ENCODE data around the gene MYL10.

DNA sequence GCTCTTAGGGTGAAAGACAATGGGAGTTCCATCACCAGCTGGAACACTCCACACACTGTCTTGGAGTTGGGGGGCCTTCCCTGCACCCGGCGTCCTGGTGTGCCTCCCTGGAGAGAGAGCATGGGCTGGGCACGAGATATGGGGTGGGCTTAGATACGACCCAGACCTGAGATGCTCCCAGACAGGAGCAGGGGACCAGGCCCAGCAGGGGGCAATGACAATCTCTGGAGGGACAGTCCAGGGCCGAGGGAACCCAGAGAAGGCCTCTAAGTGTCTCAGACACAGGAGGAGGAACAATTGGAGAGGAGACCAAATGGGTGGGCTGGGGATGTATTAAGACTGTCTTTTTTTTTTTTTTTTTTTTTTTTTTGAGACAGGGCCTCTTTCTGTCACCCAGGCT lies 40.0 kb downstream of the MYL10 start:
- TF ChIP-seq, protein P1, sequence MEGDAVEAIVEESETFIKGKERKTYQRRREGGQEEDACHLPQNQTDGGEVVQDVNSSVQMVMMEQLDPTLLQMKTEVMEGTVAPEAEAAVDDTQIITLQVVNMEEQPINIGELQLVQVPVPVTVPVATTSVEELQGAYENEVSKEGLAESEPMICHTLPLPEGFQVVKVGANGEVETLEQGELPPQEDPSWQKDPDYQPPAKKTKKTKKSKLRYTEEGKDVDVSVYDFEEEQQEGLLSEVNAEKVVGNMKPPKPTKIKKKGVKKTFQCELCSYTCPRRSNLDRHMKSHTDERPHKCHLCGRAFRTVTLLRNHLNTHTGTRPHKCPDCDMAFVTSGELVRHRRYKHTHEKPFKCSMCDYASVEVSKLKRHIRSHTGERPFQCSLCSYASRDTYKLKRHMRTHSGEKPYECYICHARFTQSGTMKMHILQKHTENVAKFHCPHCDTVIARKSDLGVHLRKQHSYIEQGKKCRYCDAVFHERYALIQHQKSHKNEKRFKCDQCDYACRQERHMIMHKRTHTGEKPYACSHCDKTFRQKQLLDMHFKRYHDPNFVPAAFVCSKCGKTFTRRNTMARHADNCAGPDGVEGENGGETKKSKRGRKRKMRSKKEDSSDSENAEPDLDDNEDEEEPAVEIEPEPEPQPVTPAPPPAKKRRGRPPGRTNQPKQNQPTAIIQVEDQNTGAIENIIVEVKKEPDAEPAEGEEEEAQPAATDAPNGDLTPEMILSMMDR (IDR thresholded peaks at IDR 0.05) = no peak
- TF ChIP-seq POLR2A (IDR thresholded peaks at IDR 0.05) = no peak

Measured in lower leg skin (tissue), 3 donors.